GM12878 (cell line): ENCODE measurements around the gene PRM3. TPM values are rescaled to one million over a fixed set of nuclear protein-coding genes. Genes with fewer than 3 reads are reported as not detected.

ENCODE experiments used
- ATAC-seq: fragments of 200-7000 bp; cut with Tn5 transposase; 3 replicates; pipeline ENCODE4 v1.9.1; 2020; ENCODE audit warnings: mild to moderate bottlenecking, moderate library complexity
- BruUV-seq: library from RNA; stranded (reverse); fragments of 400-500 nt; replicated peaks from 2 replicates; lab custom pipeline; 2021; lab: Mats Ljungman, UMichigan
- CTCF ChIA-PET: fragments of 300-600 bp; sonication (Branson Sonifier 250); formaldehyde crosslinking; extraction: SDS; loops from one replicate; lab custom pipeline; 2021; ENCODE audit warnings: inconsistent platforms; lab: Yijun Ruan, JAX
- POLR2A ChIA-PET: fragments of 350-600 bp; formaldehyde crosslinking; extraction: SDS; loops from one replicate; lab custom pipeline; 2021; ENCODE audit warnings: inconsistent platforms; lab: Charles Lee
- RAD21 ChIA-PET: fragments of 300-600 bp; sonication (Branson Sonifier 250); formaldehyde crosslinking; loops from one replicate; lab custom pipeline; 2023; ENCODE audit warnings: antibody characterized with exemption; ENCODE audit not compliant: unreplicated experiment; lab: Charles Lee
- SMC1A ChIA-PET: fragments of 300-600 bp; sonication (Branson Sonifier 250); formaldehyde crosslinking; loops from one replicate; lab custom pipeline; 2023; ENCODE audit not compliant: unreplicated experiment, uncharacterized antibody; lab: Charles Lee
- DNase-seq: peaks from one replicate; pipeline ENCODE4 v3.0.0-alpha.2; 2011; ENCODE audit warnings: low read depth, low spot score
- FAIRE-seq: peaks from 3 replicates; lab custom pipeline; 2011; peaks lifted over from hg19 to GRCh38; lab: Jason Lieb, UNC
- H2AFZ ChIP-seq: 2 replicates; pipeline ENCODE4 v1.6.0; 2011; ENCODE audit warnings: low read depth, low read length, control low read depth; ENCODE audit not compliant: control insufficient read depth
- H3K27ac ChIP-seq: 2 replicates; pipeline ENCODE4 v1.5.1; 2011; ENCODE audit warnings: control low read depth; ENCODE audit not compliant: control insufficient read depth, insufficient read depth
- H3K27me3 ChIP-seq, 2 experiments: replicated peaks in 1 of 2; 2 replicates each; pipeline versions ENCODE4 v1.6.0 to v1.6.1; 2011; ENCODE audit warnings: low read length in 1 of 2; ENCODE audit not compliant: control insufficient read depth in 2 of 2, insufficient read depth in 2 of 2
- H3K36me3 ChIP-seq, 2 experiments: 2 replicates each; pipeline ENCODE4 v1.5.1; 2011; ENCODE audit warnings: low read length in 1 of 2; ENCODE audit not compliant: control insufficient read depth in 2 of 2, insufficient read depth in 2 of 2
- H3K4me1 ChIP-seq: 2 replicates; pipeline ENCODE4 v1.6.1; 2011; ENCODE audit warnings: mild to moderate bottlenecking, low read length, moderate library complexity, mixed read lengths; ENCODE audit not compliant: control insufficient read depth, insufficient read depth
- H3K4me2 ChIP-seq: 2 replicates; pipeline ENCODE4 v1.6.0; 2011; ENCODE audit warnings: control low read depth; ENCODE audit not compliant: control insufficient read depth, insufficient read depth
- H3K4me3 ChIP-seq: fragments of 200-600 bp; sonication (generic); 2 replicates; pipeline ENCODE4 v1.5.1; 2016
- H3K79me2 ChIP-seq: 2 replicates; pipeline ENCODE4 v1.6.0; 2011; ENCODE audit warnings: low read length; ENCODE audit not compliant: control insufficient read depth, insufficient read depth
- H3K9ac ChIP-seq: 2 replicates; pipeline ENCODE4 v1.8.0; 2011; ENCODE audit warnings: low read length, control low read depth, mixed read lengths; ENCODE audit not compliant: control insufficient read depth, insufficient read depth
- H3K9me3 ChIP-seq: replicated peaks from 3 replicates; pipeline ENCODE4 v1.5.1; 2011; ENCODE audit warnings: mild to moderate bottlenecking, low read length; ENCODE audit not compliant: control insufficient read depth, insufficient read depth
- H4K20me1 ChIP-seq: 2 replicates; pipeline ENCODE4 v1.6.0; 2011; ENCODE audit not compliant: control insufficient read depth, insufficient read depth
- BCL11A ChIP-seq: IDR thresholded peaks from 2 replicates; pipeline ENCODE4 v1.6.1; 2011; ENCODE audit warnings: low read depth, low read length
- MTA2 ChIP-seq: fragments of 450-650 bp; IDR thresholded peaks from 2 replicates; pipeline ENCODE4 v1.6.1; 2016; ENCODE audit warnings: low read depth, mild to moderate bottlenecking, moderate library complexity
- NFYB ChIP-seq: IDR thresholded peaks from 2 replicates; pipeline ENCODE4 v1.6.1; 2011; ENCODE audit warnings: low read depth, mild to moderate bottlenecking, low read length, improper control_type of control experiment, moderate library complexity; ENCODE audit not compliant: insufficient read depth
- YBX1 ChIP-seq: fragments of 450-650 bp; IDR thresholded peaks from 2 replicates; pipeline ENCODE4 v1.6.1; 2016; ENCODE audit warnings: antibody characterized with exemption
- WGBS: methylation state at CpG from one replicate; pipeline ENCODE4 v1.1.6; 2016; ENCODE audit warnings: low lambda C conversion rate; ENCODE audit not compliant: insufficient replicate concordance, insufficient coverage; ENCODE audit errors: missing lambda C conversion rate; 5-methylcytosine and 5-hydroxymethylcytosine counted together
- in situ Hi-C: fragments of 300-500 bp; cut with MboI; formaldehyde crosslinking; loops from 9 replicates; pipeline ENCODE4 v1.14.3; 2018; ENCODE audit warnings: mixed read lengths
- intact Hi-C: fragments of 100-400 bp; cut with micrococcal nuclease; formaldehyde crosslinking; loops from one replicate; pipeline ENCODE4 v1.14.2; 2022; ENCODE audit not compliant: unreplicated experiment
- polyA plus RNA-seq, 11 experiments: library from polyadenylated mRNA; depleted of rRNA in 4 of 11; unstranded in 6 of 11; stranded (reverse) in 5 of 11; fragments of >200 nt; fragmentation: Nextera tagmentation in 4 of 11; fragmentation: Illumina TruSeq in 1 of 11; extraction: Ambion mirVana in 4 of 11; extraction: Trizol in 1 of 11; gene quantifications; 1 replicate in 1 of 11; 2 replicates in 10 of 11; pipeline versions ENCODE4 v1.2.1 to v1.2.3, GENCODE V29; 2011 to 2016; ENCODE audit warnings: inconsistent platforms in 2 of 11, missing spikeins in 2 of 11, low read depth in 1 of 11
- total RNA-seq, 4 experiments: library from RNA; depleted of rRNA in 3 of 4; stranded (reverse); fragments of >200 nt in 3 of 4; fragmentation: Illumina TruSeq in 1 of 4; extraction: Trizol in 1 of 4; gene quantifications; 2 replicates each; pipeline versions ENCODE4 v1.2.1 to v1.2.3, GENCODE V29; 2013 to 2021
- TF ChIP-seq, protein P1 (sequence below): fragments of 450-650 bp; formaldehyde crosslinking; IDR thresholded peaks from 2 replicates; pipeline ENCODE4 v1.4.0; 2022; ENCODE audit warnings: mild to moderate bottlenecking, moderate library complexity

PRM3 gene
- total and polyA plus RNA-seq, 10 of the 15 experiments (the other 5 are each of a cell fraction or from before 2014, with no cell fraction given), result not detected

- Histone ChIP-seq H3K79me2 (no peaks in the 10 kb centered on the region; the same call in 1 of the 2 replicates), H3K9me3 (peaks cover 1% of the 10 kb centered on the region; the same call in 2 of the 3 replicates), H3K27me3 (no peaks in the 10 kb centered on the region), H3K27ac (no peak overlapping the region), H3K4me2 (no peak overlapping the region), H4K20me1 (no peaks in the 10 kb centered on the region), H3K4me3 (no peak overlapping the region), H3K9ac (no peak overlapping the region), H2AFZ (no peak overlapping the region), H3K36me3 (no peaks in the 10 kb centered on the region), H3K4me1 (peaks cover 31% of the 10 kb centered on the region)
- no peak for FAIRE-seq
- 64% methylated on average over 3 of the region's 3 CpGs for WGBS
- intact Hi-C loops, result no loop called here
- ChIA-PET SMC1A (interaction anchor here (2.5 kb wide), 1 partner anchor 9 kb away, joined by 6 read pairs; no protein-coding TSS in a partner anchor), POLR2A (interaction anchor here (0.7 kb wide), 1 partner anchor 12 kb away, joined by 3 read pairs; no protein-coding TSS in a partner anchor), RAD21 (interaction anchor here (0.7 kb wide), 1 partner anchor 11 kb away, joined by 3 read pairs; no protein-coding TSS in a partner anchor), CTCF (no interaction called here)
- no peak for DNase-seq
- in situ Hi-C loops, result no loop called here
- no peak for ATAC-seq
- no peak for TF ChIP-seq BCL11A
- TF ChIP-seq, protein P1, sequence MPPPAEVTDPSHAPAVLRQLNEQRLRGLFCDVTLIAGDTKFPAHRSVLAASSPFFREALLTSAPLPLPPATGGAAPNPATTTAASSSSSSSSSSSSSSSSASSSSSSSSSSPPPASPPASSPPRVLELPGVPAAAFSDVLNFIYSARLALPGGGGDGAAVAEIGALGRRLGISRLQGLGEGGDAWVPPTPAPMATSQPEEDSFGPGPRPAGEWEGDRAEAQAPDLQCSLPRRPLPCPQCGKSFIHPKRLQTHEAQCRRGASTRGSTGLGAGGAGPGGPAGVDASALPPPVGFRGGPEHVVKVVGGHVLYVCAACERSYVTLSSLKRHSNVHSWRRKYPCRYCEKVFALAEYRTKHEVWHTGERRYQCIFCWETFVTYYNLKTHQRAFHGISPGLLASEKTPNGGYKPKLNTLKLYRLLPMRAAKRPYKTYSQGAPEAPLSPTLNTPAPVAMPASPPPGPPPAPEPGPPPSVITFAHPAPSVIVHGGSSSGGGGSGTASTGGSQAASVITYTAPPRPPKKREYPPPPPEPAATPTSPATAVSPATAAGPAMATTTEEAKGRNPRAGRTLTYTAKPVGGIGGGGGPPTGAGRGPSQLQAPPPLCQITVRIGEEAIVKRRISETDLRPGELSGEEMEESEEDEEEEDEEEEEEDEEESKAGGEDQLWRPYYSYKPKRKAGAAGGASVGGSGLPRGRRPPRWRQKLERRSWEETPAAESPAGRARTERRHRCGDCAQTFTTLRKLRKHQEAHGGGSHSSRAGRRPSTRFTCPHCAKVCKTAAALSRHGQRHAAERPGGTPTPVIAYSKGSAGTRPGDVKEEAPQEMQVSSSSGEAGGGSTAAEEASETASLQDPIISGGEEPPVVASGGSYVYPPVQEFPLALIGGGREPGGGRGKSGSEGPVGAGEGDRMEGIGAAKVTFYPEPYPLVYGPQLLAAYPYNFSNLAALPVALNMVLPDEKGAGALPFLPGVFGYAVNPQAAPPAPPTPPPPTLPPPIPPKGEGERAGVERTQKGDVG (CRISPR knock-in tag), result no peak
- BruUV-seq, result no TSS peak
These were observed 49.4 kb upstream of the PRM3 start for GRCh38 chr16:11322823-11323222.

DNA sequence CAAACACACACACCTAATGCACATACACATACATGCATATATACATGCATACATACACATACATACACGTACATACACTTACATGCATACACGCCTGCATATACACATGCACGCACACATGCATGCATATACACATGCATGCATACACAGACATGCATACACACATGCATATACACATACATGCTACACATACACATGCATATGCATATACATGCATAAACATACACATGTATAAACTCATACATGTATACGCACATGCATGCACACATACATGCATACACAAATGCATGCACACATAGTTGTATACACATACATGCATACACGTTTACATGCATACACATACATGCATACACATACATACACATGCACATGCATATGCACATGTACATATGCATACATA is 48.2 kb upstream of the PRM3 start:
- Histone ChIP-seq H3K27me3 (no peaks in the 10 kb centered on the region), H3K36me3 (no peaks in the 10 kb centered on the region), H3K79me2 (no peaks in the 10 kb centered on the region), H3K9me3 (no peaks in the 10 kb centered on the region), H3K4me2 (no peak overlapping the region), H3K27ac (no peak overlapping the region), H4K20me1 (no peaks in the 10 kb centered on the region), H2AFZ (no peak overlapping the region), H3K9ac (no peak overlapping the region), H3K4me1 (peaks cover 19% of the 10 kb centered on the region), H3K4me3 (no peak overlapping the region)
- POLR2A ChIA-PET, result interaction anchor here (1.2 kb wide), 1 partner anchor 10 kb away, joined by 4 read pairs; no protein-coding TSS in a partner anchor
- FAIRE-seq, result no peak
- WGBS, result 68% methylated on average over 5 of the region's 5 CpGs
- RAD21 ChIA-PET, result interaction anchor here (1.4 kb wide), 1 partner anchor 11 kb away, joined by 3 read pairs; no protein-coding TSS in a partner anchor
- intact Hi-C loops, result no loop called here
- in situ Hi-C loops, result no loop called here
- no peak for TF ChIP-seq YBX1
- TF ChIP-seq NFYB, result no peak
- TF ChIP-seq MTA2, result no peak
- CTCF ChIA-PET, result no interaction called here
- ATAC-seq, result no peak
- no TSS peak for BruUV-seq
- SMC1A ChIA-PET, result no interaction called here
- DNase-seq, result no peak
